ENCODE measurements around the gene SGIP1.

The SGIP1 gene

GRCh38 chr1:66607458-66607857 is 73.5 kb downstream of the SGIP1 start:
- no peak for DNase-seq

DNA sequence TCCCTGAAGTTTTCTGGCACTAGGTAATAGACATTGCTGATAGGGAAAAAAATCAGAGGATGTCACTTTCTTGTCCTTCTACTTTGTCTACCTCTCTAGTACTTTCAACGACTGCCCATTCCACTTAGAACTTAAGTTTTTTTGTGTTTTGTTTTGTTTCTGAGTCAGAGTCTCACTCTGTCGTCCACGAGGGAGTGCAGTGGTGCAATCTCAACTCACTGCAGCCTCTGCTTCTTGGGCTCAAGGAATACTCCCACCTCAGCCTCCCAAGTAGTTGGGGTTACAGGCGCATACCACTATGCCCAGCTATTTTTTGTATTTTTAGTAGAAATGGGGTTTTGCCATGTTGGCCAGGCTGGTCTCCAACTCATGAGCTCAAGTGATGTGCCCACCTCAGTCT is 79.2 kb downstream of the SGIP1 start:
- DNase-seq = no peak

- DNase-seq = no peak
Observed at GRCh38 chr1:66617362-66618184, 83.6 kb downstream of the SGIP1 start.

GRCh38 chr1:66618390-66618789 is 84.4 kb downstream of the SGIP1 start:
- no peak for DNase-seq

DNA sequence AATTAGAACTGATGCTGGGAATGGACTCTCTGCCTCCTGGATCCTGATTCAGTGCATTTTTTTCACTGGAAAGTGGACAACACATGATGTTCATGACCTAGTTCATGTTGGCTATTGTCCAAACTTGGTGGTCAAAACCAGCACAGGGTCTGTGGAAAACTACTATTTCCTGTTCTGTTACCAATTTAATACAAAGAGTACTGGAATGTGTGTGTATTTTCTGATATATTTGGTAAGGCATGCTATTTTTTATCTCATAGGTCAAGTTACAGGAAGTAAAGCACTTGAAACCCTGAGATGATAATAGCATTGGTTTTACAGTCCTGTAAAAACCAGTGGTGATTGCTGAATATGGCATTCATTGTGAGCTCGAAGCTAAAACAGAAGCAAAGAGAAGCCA is 89.9 kb downstream of the SGIP1 start:
- DNase-seq = no peak

DNA sequence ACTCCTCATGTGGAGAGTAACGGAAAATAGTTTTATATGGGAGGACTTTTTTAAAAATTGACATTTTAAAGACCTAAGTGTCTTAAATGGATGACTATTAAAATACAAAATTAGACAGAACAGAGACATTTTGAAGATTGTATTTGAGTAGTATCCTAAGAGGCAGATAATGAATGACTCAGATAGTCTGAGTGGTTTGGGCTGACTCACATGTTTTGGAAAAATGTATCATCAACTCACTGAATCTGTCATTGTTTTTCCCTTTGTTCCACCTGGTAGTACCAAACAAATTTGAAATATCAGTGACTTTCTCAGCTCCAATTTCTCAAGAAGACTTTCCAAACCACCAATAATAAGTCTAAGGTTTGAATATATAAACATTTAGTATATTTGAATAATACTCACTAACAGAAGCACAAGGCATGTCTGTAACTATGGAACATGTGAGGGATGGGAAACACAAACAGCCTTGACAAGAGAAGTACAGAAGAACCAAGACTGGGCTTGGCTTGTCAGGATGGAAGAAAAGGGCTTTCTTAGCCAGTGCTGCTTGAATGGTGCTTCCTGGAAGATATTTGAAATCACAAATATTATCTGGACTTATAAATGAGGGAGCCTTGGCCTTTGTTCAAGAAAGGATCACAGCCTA is 90.6 kb downstream of the SGIP1 start:
- DNase-seq = no peak

GRCh38 chr1:66626261-66626660 is 92.3 kb downstream of the SGIP1 start:
- no peak for DNase-seq

GRCh38 chr1:66628926-66629325 is 95.0 kb downstream of the SGIP1 start:
- DNase-seq = no peak

DNA sequence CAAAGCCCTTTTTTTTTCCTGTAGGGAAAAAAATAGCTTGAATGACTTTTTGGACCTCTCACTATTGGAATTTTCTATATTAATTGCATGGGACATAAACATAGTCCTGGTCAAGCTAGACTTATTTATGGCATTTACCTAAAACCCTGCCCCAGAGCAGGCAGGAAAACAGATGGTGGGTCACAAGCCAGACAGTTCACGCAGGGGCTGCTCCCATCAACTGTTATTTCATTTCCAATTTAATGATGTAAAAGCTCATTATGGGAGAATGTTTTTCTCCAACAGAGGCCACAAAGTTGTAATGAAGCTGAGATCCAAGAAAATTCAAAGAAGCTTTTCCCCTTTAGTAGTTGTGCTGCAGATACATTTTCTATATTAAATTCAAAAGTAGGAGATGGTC is 99.2 kb downstream of the SGIP1 start:
- DNase-seq = no peak

DNA sequence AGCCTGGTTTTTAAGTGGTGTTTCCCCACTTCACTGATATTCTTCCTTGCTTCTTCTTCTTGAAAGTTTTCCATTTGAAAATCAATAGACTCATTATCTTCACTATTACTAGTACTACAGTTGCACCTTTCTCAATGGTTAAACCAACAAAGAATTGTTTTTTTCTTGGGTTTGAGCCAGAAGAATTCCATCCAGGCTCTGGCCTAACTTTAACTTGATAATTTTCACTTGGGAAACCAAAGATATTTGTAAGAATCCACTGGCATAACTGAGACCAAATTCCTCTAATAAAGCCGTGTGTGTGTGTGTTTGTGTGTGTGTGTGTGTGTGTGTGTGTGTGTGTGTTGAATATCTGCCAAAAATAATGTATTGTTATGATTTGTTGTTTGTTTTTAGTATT is 103.2 kb downstream of the SGIP1 start:
- DNase-seq = no peak

- no peak for DNase-seq
Observed at GRCh38 chr1:66641891-66642473, 108.0 kb downstream of the SGIP1 start.

GRCh38 chr1:66642992-66643391 is 109.0 kb downstream of the SGIP1 start:
- no peak for DNase-seq

DNA sequence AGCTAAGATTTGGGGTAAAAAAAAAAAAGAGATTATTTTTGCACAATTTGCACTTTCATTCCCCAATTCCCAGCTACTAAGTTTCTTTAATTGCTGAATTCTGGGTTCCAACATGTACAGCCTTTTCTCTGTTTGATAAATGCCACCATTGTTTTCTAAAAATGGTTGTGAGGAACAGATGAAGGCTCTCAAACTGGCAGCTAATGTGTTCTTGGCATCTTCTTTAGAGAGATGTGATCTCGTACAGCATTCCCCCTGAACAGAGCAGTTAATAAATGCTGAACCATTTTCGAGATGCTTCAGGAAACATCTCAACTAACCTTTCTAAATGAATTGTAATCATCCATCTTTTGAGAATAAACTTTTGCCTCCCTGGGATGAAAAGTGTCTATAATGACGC is 110.4 kb downstream of the SGIP1 start:
- DNase-seq = no peak

DNA sequence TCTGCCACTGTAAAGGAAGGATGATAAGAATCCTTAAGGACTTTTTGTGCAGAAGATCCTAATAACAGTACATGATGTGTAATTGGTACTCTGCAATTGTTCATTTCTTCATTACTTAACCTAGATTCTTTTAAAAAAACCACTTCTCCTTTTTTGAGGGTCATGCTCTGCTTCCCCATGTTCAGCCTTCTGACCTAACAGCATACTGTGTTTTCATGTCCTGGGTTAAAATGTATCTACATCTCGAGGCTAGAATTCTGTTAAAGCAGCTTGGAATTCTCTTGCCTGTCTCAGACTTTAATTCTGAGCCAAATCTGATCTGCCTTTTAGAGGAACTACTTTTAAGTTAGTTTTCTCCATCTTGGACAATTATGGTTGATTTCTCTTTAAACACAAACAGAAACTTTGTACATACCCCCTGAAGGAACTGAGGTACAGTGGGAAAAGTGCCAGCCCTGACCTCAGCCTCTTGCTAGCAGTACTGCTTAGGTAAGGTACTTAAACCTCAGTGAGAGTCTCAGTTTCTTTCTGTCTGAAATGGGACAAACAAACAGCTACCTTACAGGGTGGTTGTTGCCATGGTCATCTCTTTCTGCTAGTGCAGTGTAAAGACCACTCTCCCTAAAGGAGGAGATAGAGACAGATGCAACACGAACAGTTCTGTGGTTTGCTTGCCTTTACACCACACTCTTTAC is 115.1 kb downstream of the SGIP1 start:
- no peak for DNase-seq

GRCh38 chr1:66652556-66652955 is 118.6 kb downstream of the SGIP1 start:
- DNase-seq = no peak

- no peak for DNase-seq
Observed at GRCh38 chr1:66654643-66655042, 120.7 kb downstream of the SGIP1 start.

DNA sequence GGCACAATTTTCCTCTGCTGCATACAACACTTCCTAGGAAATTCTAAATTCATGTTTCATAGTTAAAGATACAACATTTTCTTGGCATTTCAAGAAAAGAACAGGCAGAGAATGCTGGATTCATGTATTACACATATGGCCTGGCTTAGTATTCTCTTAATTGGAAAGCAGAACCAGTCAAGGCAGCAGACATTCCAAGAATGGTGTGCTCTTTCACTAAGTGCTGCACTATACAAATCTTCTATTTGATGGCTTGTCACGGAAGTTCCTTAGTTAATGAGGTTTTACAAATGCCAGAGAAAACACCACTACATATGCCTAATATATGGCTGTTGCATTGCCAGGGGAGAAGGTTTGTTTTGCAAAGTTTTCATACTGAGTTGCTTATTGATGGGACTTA is 137.5 kb downstream of the SGIP1 start:
- DNase-seq = no peak

DNA sequence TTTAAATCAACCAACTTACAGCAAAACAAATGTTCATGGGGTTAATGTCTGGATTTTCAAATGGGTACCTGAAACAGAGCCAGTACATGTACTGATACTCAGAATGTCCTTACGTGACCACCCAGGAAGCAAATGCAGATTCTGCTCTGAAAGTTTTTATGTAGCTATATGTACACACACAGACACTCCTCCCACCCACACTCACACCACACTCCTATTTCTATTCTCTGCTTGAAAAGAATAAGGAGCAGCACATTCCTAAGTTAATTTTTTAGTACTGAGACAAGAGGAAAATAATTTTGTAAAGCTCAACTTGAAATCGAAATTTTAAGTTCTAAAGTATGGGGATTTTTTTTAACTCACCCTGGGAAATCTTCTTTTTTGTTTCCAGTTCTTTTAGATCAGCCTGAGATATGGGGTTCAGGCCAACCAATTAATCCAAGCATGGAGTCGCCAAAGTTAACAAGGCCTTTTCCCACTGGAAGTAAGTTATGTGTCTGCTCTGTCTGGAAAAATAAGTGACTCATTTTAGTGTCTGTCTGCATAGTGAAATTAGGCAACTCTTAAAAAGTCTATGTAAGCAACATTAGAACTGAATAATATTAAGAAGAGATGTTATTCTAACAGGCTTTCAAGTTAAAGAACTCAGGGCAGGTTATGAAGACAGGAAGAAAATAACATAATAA is 142.8 kb downstream of the SGIP1 start:
- no peak for DNase-seq

GRCh38 chr1:66678146-66678545 is 144.2 kb downstream of the SGIP1 start:
- DNase-seq = no peak

GRCh38 chr1:66679140-66679539 is 145.2 kb downstream of the SGIP1 start:
- DNase-seq = no peak

- no peak for DNase-seq
Observed at GRCh38 chr1:66681686-66682085, 147.7 kb downstream of the SGIP1 start.

GRCh38 chr1:66682106-66682505 is 148.2 kb downstream of the SGIP1 start:
- no peak for DNase-seq

GRCh38 chr1:66684353-66684752 is 150.4 kb downstream of the SGIP1 start:
- DNase-seq = no peak
